Transverse colon (tissue), 4 donors: ENCODE measurements around the gene KCNT2. TPM values are rescaled to one million over a fixed set of nuclear protein-coding genes. Genes with fewer than 3 reads are reported as not detected.

Source experiments
- DNase-seq: peaks from one replicate; pipeline ENCODE4 v3.0.0-alpha.2; 2019
- H3K27ac ChIP-seq, 4 donors: fragments of 200-600 bp; sonication (generic); 2 replicates each; pipeline ENCODE4 v1.5.1; 2016 to 2018; ENCODE audit warnings: inconsistent platforms in 4 of 4
- H3K27me3 ChIP-seq: fragments of 200-600 bp; sonication (generic); 2 replicates; pipeline ENCODE4 v1.5.1; 2017; ENCODE audit warnings: inconsistent platforms
- H3K36me3 ChIP-seq, 4 donors: fragments of 200-600 bp; sonication (generic); 2 replicates each; pipeline ENCODE4 v1.5.1; 2017 to 2019; ENCODE audit warnings: inconsistent platforms in 4 of 4
- H3K4me1 ChIP-seq, 4 donors: fragments of 200-600 bp; sonication (generic); 2 replicates each; pipeline ENCODE4 v1.5.1; 2017 to 2020; ENCODE audit warnings: inconsistent platforms in 4 of 4
- H3K4me3 ChIP-seq, 4 donors: fragments of 200-600 bp; sonication (generic); 1 replicate in 1 of 4; 2 replicates in 3 of 4; pipeline versions ENCODE4 v1.5.1 to v1.6.1; 2017 to 2019; ENCODE audit warnings: inconsistent platforms in 4 of 4
- H3K9me3 ChIP-seq, 2 donors: fragments of 200-600 bp; sonication (generic); 2 replicates each; pipeline ENCODE4 v1.5.1; 2017 to 2019; ENCODE audit warnings: inconsistent platforms in 2 of 2
- CTCF ChIP-seq, 5 experiments: fragments of 200-600 bp in 3 of 5; fragments of 450-650 bp in 2 of 5; sonication (generic) in 3 of 5; IDR thresholded peaks; 1 replicate in 2 of 5; 2 replicates in 3 of 5; pipeline ENCODE4 v1.5.1; 2016 to 2017; ENCODE audit warnings: antibody characterized with exemption in 5 of 5, inconsistent platforms in 3 of 5, mild to moderate bottlenecking in 2 of 5, moderate library complexity in 1 of 5
- EP300 ChIP-seq: sonication (generic); formaldehyde crosslinking; IDR thresholded peaks from one replicate; pipeline ENCODE4 v1.6.1; 2017; ENCODE audit warnings: antibody characterized with exemption, low read depth
- POLR2A ChIP-seq: fragments of 450-650 bp; IDR thresholded peaks from one replicate; pipeline ENCODE4 v1.6.1; 2016; ENCODE audit warnings: antibody characterized with exemption, mild to moderate bottlenecking, moderate library complexity
- POLR2AphosphoS5 ChIP-seq, 3 donors: sonication (generic); formaldehyde crosslinking; IDR thresholded peaks; one replicate each; pipeline ENCODE4 v1.6.1; 2016; ENCODE audit warnings: antibody characterized with exemption in 3 of 3
- WGBS, 2 donors: methylation state at CpG; one replicate each; pipeline ENCODE4 v1.1.5; 2018; ENCODE audit warnings: low coverage in 1 of 2; 5-methylcytosine and 5-hydroxymethylcytosine counted together
- in situ Hi-C, 4 donors: fragments of 200-750 bp; cut with MboI; loops; one replicate each; pipeline versions ENCODE4 v1.15.0 to v1.15.1; 2017; ENCODE audit warnings: low sequenced_read_pairs in 3 of 4, low pct_ligation_motif_present in 1 of 4, low pct_unique_long_range_greater_than_20kb in 1 of 4
- intact Hi-C: fragments of 100-400 bp; cut with DNase I; formaldehyde crosslinking; loops from one replicate; pipeline ENCODE4 v1.15.1; 2023; ENCODE audit warnings: low total_unique reads
- total RNA-seq, 4 donors: library from RNA; depleted of rRNA; stranded (reverse); fragments of >200 nt; gene quantifications; one replicate each; pipeline ENCODE4 v1.1.0, GENCODE V29; 2016

Gene KCNT2
- total RNA-seq, 4 donors from 2014 or later: 0.80 to 1.7 (median 0.96) TPM; not detected in 1

- intact Hi-C loops (no loop called here), in situ Hi-C loops (no loop called here)
- Histone ChIP-seq H3K36me3 (no peaks in the 10 kb centered on the region), H3K27me3 (no peaks in the 10 kb centered on the region), H3K9me3 (peaks cover 7 to 11% of the 10 kb centered on the region in 2 donors), H3K4me3 (no peak overlapping the region), H3K27ac (no peak overlapping the region), H3K4me1 (no peaks in the 10 kb centered on the region)
- no peak for TF ChIP-seq CTCF (IDR thresholded peaks at IDR 0.05)
- no peak for TF ChIP-seq EP300
- no peak for TF ChIP-seq POLR2A
- no peak for TF ChIP-seq POLR2AphosphoS5 (IDR thresholded peaks at IDR 0.05)
- DNase-seq: no peak
- 96 to 97% methylated on average over 3 of the region's 3 CpGs for WGBS, 2 donors
Measured at GRCh38 chr1:196628838-196629237, 20.6 kb upstream of the KCNT2 start.

GRCh38 chr1:196623079-196623478 is 14.8 kb upstream of the KCNT2 start:
- DNase-seq: no peak
- intact Hi-C loops (no loop called here), in situ Hi-C loops (no loop called here)
- Histone ChIP-seq H3K36me3 (no peaks in the 10 kb centered on the region), H3K4me1 (no peaks in the 10 kb centered on the region), H3K27me3 (no peaks in the 10 kb centered on the region), H3K9me3 (no peaks in the 10 kb centered on the region), H3K27ac (no peak overlapping the region), H3K4me3 (no peak overlapping the region)
- WGBS, 2 donors: 63 to 67% methylated on average over 1 of the region's 1 CpG
- TF ChIP-seq EP300 (no peak), POLR2AphosphoS5 (IDR thresholded peaks at IDR 0.05) (no peak), CTCF (IDR thresholded peaks at IDR 0.05) (no peak), POLR2A (no peak)

GRCh38 chr1:196619721-196620120 is 11.5 kb upstream of the KCNT2 start:
- Histone ChIP-seq H3K36me3 (no peaks in the 10 kb centered on the region), H3K9me3 (no peaks in the 10 kb centered on the region), H3K27ac (no peak overlapping the region), H3K4me1 (no peaks in the 10 kb centered on the region), H3K27me3 (no peaks in the 10 kb centered on the region), H3K4me3 (no peak overlapping the region)
- in situ Hi-C loops: no loop called here
- WGBS, 2 donors: 89 to 94% methylated on average over 2 of the region's 2 CpGs
- TF ChIP-seq CTCF (IDR thresholded peaks at IDR 0.05): no peak
- TF ChIP-seq POLR2A: no peak
- TF ChIP-seq EP300: no peak
- no peak for TF ChIP-seq POLR2AphosphoS5 (IDR thresholded peaks at IDR 0.05)
- DNase-seq: no peak
- intact Hi-C loops: no loop called here

- no peaks in the 10 kb centered on the region for H3K9me3 ChIP-seq
- in situ Hi-C loops: no loop called here
- H3K4me3 ChIP-seq: no peak overlapping the region
- no peaks in the 10 kb centered on the region for H3K36me3 ChIP-seq
- H3K27ac ChIP-seq: no peak overlapping the region
- TF ChIP-seq EP300 (no peak), POLR2AphosphoS5 (IDR thresholded peaks at IDR 0.05) (no peak), CTCF (IDR thresholded peaks at IDR 0.05) (no peak), POLR2A (no peak)
- H3K27me3 ChIP-seq: peaks cover 12% of the 10 kb centered on the region
- H3K4me1 ChIP-seq: no peaks in the 10 kb centered on the region
- 50 to 63% methylated on average over 1 to 3 of the region's 3 CpGs for WGBS, 2 donors
- DNase-seq: no peak
- intact Hi-C loops: no loop called here
Measured at GRCh38 chr1:196611873-196612272, 3.6 kb upstream of the KCNT2 start.
